ENCODE data around the gene WBP1L.
"Not testable (repeated sequence)": the region's sequence is repeated elsewhere in the genome, so short reads cannot be mapped to it uniquely, and the experiment has no call there.

Gene WBP1L

GRCh38 chr10:102813734-102814452, 70.1 kb downstream of the WBP1L start:
- no peak for DNase-seq

DNA sequence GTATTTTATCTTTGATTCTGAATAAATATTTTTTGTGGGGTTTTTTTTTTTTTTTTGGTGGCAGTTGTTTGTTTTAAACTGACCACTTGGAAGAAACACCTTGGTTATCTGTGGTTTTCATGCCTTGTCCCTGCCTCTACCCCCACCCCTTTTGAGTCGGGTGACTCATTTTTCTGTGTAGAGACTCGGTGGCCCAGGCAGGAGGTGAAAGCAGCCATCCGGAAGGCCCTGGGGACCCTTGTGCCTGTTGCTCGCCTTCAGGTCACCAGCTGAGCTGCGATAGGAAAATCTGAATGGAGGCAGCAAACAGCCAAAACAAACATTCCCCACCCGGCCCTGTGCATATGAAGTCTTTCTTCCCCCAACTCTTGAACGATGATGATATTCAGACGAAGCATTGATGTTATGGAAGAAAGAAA, 70.7 kb downstream of the WBP1L start:
- DNase-seq, result no peak

GRCh38 chr10:102814873-102815661, 71.3 kb downstream of the WBP1L start:
- no peak for DNase-seq

- no peak for DNase-seq
Observed at GRCh38 chr10:102815790-102816549, 72.2 kb downstream of the WBP1L start.

- DNase-seq, result no peak
Observed at GRCh38 chr10:102817175-102817574, 73.4 kb downstream of the WBP1L start.

DNA sequence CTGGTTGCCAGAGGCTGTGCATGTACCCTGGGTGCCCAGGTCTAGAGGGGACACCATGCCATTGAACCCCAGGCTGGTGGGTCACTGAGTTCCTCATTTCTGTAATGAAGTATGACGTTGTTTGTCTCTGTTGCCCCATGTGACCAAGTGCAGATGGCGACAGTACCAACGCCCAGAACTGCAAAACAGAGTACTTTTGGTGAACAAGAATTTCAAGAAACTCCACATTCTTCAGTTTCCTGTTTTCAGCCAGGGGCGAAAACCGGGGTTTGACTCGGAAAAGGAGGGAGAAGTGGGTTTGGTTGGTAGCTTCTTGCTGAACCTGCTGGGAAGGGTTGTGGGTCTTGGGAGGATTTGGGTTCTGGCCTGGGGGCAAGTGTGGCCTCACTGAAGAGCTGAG, 75.3 kb downstream of the WBP1L start:
- no peak for DNase-seq

- not testable (repeated sequence) for DNase-seq
Observed at GRCh38 chr10:102820008-102820407, 76.3 kb downstream of the WBP1L start.

DNA sequence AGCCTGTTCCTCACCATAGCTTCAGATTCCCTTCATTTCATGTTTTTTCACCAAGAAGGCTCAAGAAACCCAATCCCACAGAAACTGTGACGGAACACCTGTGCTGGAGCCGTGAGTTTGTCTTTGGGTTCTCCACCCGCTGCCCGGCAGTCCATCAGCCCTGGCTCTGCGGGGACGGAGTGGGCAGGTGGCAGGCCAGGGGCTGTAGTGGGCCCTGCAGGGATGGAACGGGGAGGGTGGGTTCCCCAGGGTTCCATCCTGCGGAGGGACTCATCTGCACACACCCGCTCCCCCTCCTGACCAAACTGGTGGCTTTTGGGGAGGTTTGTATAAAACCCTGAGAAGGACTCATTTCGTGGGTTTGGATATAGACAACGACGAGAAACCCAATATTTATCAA, 78.5 kb downstream of the WBP1L start:
- no peak for DNase-seq

DNA sequence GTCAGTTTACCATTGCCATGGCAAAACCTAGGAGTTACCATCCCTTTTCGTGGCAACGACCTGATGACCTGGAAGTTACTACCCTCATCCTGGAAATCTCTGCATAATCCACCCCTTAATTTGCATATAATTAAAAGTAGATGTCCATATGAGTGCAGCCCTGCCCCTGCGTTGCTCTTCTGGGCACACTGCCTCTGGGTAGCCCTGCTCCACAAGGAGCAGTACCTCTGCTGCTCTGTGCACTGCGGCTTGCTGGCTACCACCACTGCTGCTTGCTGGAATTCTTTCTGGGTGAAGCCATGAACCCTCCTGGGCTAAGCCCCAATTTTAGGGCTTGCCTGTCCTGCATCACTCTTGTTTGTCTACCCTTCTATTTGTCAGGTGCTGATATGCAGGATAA, 80.9 kb downstream of the WBP1L start:
- no peak for DNase-seq

DNA sequence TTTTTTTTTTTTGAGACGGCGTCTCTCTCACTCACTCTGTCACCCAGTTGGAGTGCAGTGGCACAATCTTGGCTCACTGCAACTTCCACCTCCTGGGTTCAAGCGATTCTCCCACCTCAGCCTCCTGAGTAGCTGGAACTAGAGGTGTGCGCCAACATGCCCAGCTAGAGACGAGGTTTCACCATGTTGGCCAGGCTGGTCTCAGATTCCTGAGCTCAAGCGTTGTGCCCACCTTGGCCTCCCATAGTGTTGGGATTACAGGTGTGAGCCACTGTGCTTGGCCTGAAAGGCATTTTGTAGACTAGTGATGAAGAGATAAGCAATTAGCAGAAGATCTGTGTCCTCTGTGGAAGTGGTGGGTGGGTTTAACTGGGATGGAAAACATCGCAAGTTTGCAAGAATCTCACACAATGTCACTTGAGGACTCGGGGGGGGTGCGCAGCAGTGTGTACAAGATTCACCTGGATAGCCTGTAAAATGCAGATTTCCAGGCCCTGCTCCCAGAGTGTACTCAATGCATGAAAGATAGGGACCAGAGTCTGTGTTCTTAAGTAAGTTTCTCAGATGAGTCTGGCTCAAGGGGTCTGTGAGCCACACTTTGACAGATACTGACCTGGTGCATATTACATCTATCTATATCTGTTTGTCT, 82.5 kb downstream of the WBP1L start:
- DNase-seq, result no peak

DNA sequence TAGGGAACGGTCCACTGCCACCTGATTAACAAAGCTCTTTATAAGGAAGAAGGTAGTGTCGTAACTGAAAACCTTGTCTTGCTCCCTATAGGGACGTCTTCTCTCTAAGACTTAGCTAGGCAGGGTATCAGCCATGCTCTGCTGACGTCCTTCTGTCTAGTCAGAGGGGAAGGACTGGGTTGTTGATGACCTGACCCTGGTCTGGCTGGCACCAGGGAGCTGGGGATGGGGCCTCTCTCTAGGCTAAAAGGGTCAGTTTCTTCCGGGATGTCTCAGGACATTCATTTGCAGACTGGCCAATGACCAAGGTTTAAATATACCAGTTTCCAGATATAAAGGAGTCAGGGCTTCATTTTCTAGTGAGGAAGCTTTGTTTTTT, 83.8 kb downstream of the WBP1L start:
- DNase-seq, result no peak

DNA sequence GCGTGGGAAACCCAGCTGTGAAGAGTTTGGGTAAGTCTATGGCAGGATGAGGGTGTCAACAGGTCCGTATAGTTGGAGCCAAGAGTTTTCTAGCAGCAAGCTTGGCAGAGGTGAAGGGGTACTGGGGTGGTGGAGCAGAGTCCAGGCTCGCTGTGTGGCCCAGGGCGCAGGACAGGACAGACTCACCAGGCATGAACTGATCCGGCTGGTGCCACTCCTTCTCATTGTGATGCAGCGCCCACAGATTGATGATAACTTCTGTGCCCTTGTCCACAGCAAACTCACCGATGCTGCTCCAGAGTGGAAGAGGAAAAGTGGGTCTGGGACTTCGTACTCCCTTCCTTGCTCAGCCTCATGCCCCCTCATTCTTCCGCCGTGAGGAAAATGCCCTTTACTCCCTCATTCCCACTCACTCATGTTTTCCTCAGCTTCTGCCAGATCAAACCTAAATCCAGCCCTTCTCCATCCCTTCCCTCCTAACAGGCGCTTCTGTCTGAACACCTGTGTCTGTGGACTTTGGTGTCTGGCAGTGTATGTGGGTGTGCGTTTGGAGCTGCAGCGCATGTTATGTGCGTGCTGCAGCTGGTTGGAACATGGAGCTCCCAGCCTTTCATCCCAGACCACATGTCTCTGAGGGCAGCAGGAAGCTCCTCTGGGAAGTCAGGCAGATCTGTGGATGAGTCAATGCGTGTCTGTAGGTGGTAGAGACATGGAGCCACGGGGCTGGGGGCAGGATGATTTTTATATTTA, 87.7 kb downstream of the WBP1L start:
- DNase-seq, result no peak

DNA sequence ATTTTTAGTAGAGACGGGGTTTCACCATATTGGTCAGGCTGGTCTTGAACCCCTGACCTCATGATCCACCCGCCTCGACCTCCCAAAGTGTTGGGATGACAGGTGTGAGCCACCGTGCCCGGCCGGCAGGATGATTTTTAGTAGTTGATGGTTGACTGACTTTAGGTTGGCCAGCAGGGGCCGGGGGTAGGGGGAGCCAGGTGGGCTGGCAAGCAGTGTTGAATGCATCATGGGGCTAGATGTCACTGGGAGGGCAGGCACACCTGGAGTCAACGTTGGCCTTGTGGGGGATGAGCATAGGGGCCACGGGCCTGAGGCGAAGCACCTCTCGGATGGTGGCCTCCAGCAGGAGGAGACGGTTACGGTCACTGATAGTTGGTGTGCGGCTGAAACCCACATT, 88.5 kb downstream of the WBP1L start:
- DNase-seq, result no peak

GRCh38 chr10:102832987-102833386, 89.2 kb downstream of the WBP1L start:
- DNase-seq, result no peak

DNA sequence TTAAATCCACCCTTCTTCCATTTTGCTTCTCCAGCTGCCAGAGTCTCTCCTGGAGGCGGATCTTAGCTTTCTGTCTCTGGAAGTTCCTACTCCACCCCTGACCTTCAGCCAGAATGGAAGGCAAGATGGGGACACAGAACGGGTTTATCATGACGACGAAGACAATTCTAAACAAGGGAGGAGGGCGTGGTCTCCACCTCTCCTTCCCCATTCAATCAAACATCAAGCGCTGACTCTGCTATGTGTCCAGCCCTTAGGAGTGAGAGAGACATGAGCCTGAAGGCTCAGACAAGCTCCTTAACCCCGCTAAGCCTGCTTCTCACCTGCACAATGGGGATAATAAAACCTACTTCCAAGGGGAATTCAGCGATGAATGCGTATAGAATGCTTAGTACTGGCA, 90.4 kb downstream of the WBP1L start:
- DNase-seq, result no peak

DNA sequence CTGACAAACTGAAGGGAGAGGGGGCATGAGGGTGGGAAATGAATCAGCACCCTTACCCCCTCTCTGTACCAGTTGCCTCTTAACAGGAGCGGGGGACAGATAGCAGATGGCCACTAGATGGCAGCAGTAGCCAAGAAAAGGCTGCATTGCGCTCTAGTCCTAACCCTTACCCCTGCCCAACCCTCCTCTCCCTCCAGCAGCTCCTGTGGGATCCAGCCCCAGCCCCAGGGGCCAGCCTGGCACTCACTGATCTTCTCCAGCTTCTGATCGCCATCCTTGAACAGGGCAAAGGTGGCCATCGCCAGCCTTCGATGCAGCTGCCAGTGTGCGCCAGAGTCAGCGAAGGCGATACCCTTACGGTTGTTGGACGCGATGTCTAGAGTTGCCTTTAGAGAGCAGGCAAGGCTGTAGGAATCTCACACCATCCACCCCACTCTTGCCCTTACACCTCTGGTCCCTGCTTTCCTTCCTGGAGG, 91.3 kb downstream of the WBP1L start:
- peak; percentile 44 for DNase-seq

GRCh38 chr10:102837230-102837721, 93.5 kb downstream of the WBP1L start, which contains the start of gene CYP17A1:
Gene CYP17A1, minus strand, starts transcription at chr10:102837413. Its CDS starts 52 bp downstream, at chr10:102837361.
- DNase-seq, result peak; percentile 91

- DNase-seq, result not testable (repeated sequence)
Observed at GRCh38 chr10:102838276-102838927, 94.7 kb downstream of the WBP1L start.

DNA sequence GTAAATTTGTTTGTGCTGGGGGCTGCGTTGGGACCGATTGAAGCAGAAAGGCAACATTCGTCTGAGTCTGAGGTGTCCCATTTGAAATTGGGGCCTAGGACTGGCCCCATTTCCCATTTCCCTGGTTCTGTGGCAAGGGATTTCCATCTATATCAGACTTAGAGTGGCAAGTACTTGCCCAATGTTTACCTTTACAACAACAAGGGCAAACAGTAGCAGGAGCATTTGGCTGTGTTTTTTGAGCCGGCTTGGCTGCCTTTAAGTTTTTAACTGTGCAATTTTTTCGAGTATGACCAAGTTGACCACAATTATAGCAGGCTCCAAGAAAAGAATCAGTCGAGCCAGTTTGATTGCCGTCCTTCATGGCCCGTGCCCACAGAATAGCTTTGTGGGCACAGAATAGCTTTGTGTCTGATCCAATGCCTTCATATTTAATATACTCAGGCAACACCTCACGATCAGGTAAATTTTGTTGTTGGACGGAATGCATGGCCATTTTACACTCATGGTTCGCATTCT, 98.1 kb downstream of the WBP1L start:
- DNase-seq, result no peak

- not testable (repeated sequence) for DNase-seq
Observed at GRCh38 chr10:102843139-102843538, 99.4 kb downstream of the WBP1L start.

DNA sequence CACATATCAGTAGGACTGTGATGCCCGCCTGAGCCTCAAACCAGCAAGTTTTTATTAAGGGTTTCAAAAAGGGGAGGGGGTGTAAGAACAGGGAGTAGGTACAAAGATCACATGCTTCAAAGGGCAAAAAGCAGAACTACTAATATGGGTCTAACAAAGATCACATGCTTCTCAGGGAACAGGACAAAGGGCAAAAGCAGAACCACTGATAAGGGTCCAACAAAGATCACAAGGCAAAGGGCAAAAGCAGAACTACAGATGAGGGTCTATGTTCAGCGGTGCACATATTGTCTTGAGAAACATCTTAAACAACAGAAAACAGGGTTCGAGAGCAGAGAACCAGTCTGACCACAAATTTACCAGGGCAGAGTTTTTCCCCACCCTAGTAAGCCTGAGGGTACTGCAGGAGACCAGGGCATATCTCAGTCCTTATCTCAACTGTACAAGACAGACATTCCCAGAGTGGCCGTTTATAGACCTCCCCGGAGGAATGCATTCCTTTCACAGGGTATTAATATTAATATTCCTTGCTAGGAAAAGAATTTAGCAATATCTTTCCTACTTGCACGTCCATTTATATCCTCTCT, 100.5 kb downstream of the WBP1L start:
- DNase-seq, result not testable (repeated sequence)
